ENCODE results near the gene OR10H4.
A peak's percentile ranks its signal among the peaks of the same experiment; 100 is the strongest.
"Not testable (repeated sequence)": the region's sequence is repeated elsewhere in the genome, so short reads cannot be mapped to it uniquely, and the experiment has no call there.

OR10H4 gene, protein sequence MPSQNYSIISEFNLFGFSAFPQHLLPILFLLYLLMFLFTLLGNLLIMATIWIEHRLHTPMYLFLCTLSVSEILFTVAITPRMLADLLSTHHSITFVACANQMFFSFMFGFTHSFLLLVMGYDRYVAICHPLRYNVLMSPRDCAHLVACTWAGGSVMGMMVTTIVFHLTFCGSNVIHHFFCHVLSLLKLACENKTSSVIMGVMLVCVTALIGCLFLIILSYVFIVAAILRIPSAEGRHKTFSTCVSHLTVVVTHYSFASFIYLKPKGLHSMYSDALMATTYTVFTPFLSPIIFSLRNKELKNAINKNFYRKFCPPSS

DNA sequence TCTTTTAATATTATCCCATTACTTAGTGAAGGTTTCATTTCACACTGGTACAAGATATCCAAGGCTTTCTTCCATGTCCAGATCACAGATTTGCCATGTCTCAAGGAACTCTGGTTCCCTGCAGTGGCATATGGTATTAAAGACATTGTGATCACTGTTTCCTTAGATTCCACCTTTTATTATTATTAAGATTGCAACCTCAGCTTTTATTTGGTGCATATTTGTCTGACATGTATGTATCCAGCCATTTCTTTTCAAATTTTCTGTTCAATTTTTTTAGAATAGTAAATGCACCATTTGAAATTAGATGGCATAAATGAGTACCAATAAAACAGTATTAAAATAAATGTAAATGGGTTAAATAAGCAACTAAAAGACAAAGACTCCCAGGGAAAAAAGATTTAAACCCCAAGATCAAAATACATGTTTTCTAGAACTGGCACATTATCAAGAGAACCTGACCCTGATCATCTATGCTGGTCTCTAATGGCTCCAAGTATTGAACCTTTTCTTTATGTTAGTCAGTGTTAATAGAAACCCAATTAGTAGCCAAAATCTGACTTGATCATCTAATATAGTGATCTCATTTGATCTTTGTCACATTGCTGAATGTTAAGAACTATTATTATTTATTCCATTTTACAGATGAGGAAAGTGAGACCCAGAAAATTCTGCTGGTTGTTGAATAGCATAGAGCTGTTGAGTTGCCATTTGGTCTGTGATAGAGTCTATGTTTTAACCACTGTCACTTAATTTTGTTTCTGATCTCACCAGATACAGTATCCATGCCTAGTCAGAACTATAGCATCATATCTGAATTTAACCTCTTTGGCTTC is at the start of gene OR10H4:
Gene OR10H4 (plus strand): TSS at position 786 of the 836 bp plus-strand sequence. CDS start 0 bp downstream, at position 786.
- DNase-seq, result no peak

DNA sequence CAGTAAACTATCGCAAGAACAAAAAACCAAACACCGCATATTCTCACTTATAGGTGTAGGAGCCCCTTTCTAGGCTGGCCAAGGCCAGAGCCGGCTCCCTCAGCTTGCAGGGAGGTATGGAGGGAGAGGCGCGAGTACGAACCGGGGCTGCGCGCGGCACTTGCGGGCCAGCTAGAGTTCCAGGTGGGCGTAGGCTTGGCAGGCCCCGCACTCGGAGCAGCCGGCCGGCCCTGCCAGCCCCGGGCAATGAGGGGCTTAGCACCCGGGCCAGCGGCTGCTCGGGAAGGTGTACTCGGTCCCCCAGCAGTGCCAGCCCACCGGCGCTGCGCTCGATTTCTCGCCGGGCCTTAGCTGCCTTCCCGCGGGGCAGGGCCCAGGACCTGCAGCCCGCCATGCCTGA is 49.2 kb upstream of the OR10H4 start:
- DNase-seq, result not testable (repeated sequence)

DNA sequence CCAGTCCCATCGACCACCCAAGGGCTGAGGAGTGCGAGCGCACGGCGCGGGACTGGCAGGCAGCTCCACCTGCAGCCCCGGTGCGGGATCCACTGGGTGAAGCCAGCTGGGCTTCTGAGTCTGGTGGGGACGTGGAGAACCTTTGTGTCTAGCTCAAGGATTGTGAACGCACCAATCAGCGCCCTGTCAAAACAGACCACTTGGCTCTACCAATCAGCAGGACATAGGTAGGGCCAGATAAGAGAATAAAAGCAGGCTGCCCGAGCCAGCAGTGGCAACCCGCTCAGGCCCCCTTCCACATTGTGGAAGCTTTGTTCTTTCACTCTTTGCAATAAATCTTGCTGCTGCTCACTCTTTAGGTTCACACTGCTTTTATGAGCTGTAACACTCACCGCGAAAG is 48.8 kb upstream of the OR10H4 start:
- not testable (repeated sequence) for DNase-seq

DNA sequence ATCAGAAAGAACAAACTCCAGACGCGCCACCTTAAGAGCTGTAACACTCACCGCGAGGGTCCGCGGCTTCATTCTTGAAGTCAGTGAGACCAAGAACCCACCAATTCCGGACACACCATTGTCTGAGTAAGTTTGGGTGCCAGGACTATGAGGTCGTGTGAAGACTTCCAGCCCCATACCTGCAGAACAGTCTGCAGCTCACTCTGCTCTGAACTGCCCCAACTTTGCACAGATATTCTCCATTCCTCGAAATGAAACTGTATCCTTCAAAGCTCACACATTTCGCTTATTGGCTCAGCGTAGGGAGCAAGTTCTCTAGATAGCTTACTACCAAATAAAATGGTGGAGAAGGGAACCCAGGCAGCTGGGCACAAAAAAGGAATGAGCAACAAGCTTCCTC is 48.3 kb upstream of the OR10H4 start:
- no peak for DNase-seq

DNA sequence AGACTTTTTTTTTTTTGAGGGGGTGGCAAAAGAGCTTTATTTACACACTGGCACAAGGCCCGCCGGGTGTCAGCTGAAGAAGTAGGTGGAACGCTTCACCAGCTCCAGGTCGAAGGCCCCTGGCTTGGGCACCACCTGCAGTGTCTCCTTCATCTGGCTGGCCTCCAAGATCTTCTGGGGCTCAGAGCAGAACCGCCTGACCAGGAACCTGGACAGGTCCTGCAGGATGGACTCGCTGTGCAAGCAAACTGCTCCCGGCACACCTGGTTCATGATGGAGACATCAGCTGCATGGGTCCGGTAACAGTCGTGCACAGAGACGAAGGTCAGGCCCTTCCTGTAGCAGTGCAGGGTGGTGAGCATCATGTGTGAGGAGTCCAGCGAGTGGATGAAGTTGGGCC is 46.6 kb upstream of the OR10H4 start:
- DNase-seq, result no peak

DNA sequence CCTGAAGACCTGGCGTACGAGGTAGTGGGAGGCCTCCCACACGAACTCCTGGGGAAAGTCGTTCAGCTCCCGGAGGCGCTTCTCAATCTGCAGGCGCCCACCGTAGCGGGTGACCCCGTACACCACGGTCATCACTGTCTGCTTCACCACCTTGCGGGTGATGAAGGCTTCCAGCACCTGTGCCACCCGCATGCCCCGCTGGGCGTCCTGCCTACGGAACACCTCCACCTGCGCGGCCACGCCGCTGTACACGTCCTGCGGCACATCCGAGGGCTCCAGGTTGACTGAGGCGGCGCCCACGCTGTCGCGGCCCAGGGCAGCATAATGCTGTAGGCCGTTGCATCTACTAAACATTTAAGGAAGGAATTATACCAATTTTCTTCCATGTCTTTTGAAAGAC is 45.9 kb upstream of the OR10H4 start:
- not testable (repeated sequence) for DNase-seq

DNA sequence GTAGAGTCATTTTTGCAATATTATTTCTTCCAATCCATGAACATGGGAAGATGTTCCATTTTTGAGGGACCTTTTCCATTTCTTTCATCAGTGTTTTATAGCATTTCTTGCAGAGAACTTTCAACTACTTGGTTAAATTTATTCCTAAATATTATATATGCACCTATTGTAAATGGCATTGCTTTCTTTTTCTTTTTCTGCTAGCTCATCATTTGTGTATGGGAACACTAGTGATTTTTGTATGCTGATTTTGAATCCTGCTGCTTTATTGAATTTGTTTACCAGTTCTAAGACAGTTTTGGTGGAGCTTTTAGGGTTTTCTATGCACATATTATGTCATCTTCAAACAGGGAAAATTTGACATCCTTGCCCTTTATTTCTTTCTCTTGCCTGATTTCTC is 43.8 kb upstream of the OR10H4 start:
- no peak for DNase-seq

DNA sequence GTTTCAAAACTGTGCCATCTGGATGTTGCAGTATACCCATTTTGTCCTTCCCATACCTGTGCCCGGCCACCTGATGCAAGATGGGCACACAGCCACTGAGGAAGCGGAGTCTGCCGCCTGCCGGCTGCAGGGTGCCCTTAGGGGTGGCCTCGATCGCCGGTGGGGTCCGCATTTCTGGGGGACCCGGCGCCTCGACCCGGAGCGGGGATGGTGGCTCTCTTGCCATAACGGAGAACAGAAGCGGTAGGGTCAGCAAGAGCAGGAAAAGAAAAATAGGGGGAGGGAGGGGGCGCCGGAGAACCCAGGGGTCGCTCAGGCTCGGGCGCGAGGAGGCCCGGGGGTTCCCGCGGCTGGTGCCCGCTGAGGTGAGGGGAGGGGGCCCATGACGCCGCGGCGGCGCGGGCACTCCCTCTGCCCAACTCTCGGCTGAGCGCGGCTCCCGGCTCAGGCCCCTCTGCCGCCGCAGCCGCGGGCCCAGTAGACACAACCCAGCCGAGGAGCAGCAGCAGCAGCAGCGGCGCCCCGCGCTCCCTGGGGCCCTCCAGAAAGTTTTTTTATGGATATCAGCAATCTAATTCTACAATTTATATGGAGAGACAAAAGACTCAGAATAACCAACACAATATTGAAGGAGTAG is 37.1 kb upstream of the OR10H4 start:
- DNase-seq, result no peak

DNA sequence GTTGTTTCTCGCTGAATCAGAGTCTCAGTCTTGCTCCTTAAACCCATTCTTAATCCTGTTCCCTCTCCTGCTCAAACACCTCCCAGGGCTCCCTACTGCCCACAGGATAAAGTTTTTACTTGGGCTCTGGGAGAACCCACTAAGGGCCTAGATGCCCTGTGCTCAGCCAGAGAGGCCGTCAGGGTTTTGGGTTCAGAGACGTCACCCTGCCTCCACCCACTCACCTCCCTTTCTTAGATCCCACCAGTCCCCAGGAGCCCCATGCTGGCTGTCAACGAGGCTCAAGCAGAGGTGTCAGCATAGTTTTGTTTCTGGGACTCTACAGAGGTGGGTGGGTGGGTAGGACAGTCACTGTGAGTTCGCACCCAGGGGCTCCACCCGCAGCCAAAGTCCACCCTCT is 35.4 kb upstream of the OR10H4 start:
- no peak for DNase-seq

DNA sequence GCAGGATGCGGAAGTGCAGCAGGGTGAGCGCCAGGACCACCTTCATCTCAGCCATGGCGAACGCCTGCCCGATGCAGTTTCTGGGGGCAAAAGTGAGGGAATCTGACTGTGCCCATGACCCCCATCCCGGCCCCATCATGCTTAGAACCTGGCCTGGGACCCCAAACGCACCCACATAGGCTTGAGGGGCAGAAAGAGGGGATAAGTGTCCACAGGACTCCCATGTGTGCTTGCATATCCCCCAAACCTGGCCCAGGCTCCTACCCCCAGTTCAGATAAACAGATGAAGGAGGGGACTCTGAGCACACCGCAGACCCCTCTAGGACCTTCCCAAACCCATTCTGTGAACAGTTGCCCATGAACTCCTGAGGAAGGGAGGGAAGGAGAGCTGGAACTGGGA is 35.0 kb upstream of the OR10H4 start:
- no peak for DNase-seq

DNA sequence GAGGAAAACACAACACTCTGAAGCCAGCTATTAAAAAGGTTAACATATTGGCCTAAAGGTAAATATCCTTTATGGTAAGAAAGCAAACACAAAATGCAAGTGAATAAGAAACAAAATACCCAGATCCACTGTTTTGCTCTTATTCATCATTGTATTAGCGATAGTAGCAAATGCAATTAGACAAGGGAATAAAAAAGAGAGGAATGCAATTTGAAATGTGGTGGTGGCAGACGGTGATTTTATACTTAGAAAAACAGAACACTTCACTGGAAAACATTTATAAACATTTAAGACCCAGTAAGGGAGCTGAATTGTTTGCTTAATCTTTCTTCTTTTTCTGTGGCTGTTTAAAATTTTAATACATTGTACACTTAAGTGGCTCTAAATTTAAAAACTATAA is 33.7 kb upstream of the OR10H4 start:
- DNase-seq, result no peak

DNA sequence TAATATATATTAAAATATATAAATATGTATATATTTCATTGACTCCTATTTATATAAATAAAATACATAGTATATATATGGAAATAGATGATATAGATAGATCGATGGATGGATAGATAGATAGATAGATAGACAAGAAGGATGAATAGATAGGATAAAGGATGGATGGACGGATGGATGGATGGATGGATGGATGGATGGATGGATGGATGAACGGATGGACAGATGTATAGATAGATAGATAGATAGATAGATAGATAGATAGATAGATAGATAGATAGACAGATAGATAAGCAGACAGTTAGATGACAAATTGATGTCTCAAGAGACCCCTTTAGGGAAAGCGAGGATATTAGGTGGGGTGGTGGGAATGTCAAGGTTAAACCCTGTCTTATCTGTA is 29.6 kb upstream of the OR10H4 start:
- no peak for DNase-seq

DNA sequence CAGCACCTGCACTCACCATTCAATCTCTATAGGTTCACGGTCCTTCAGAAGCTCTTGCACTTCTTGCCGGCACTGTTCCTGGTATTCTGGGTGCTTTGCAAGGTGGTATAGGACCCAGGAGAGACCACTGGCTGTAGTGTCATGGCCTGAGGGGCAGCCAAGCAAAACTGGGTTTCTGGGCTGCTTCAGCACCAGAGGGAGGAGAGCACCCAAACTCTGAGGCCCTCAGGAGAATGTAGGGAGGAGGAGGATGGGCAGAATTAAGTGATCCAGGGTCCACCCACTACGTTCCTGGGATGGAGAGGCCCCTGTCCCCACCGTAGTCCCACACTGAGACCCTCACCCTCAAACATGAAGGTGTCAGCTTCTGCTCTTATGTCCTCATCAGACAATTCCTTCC is 26.8 kb upstream of the OR10H4 start:
- DNase-seq, result no peak

DNA sequence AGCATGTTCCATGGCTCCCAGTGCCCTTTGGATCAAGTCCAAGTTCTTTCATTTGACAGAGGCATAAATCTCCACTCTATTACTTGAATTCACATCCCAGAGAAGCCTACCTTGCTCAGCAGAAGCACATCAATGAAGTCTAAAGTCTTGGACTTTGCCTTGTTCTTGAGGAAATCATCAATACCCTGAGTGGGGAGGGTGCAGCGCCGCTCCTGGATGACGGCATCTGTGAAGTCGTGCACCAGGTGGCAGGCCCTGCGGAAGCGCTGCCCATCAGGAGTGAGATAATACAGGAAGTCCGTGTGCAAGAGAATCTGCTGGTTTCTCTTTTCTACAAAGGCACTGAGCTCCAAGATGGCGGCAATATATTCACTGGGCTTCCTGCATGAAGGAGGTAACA is 25.1 kb upstream of the OR10H4 start:
- DNase-seq, result no peak

DNA sequence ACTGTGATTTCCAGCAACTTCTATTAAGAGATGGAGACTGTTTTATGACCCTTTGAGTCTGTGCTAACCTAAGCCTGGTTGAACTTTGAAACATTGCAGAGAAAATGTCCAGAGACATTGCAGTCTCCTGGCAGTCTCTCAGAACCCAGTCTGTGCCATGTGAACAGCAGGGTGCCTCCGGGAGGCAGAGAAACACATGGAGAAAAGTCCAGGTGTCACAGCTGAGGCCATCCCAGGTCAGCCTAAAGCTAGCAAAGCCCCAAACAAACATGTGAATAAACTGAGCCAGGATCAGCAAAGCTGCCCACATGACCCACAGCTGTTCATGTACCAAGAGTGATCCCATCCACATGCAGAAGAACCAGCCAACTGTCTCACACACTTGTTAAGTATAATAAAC is 22.3 kb upstream of the OR10H4 start:
- no peak for DNase-seq

DNA sequence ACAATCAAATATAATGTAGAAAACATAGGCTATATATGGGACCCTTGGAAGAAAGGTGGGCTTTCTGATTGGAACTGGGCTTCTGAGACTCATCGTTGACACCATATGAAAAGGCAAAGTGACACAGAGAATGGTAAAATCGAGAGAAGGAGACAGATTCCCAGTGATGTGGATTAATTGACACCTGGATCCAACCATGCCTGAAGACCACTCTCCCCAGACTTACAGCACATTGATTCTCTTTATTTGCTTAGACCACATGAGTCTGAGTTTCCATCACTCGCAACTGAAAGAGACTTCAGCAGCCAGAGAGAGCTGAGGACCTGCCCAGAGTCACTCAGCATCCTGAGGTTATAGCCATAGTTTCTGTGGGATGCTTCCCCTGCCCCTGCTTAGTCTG is 20.5 kb upstream of the OR10H4 start:
- no peak for DNase-seq

DNA sequence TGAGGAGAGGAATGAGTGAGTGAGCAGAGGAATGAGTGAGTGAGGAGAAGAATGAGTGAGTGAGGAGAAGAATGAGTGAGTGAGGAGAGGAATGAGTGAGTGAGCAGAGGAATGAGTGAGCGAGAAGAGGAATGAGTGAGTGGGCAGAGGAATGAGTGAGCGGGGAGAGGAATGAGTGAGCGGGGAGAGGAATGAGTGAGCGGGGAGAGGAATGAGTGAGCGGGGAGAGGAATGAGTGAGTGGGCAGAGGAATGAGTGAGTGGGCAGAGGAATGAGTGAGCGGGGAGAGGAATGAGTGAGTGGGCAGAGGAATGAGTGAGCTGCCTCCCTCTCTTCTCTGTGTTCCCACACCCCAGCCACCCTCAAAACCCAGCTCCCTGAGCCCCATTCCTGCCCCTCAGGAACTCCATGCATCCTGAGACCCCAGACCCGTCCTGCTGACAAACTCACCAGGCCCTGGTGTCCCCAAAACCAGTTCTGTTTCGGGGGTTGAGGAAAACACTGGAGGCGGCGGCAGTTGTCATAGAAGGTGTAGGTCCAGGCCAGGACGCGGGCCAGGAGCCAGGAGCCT is 15.0 kb upstream of the OR10H4 start:
- DNase-seq, result not testable (repeated sequence)

DNA sequence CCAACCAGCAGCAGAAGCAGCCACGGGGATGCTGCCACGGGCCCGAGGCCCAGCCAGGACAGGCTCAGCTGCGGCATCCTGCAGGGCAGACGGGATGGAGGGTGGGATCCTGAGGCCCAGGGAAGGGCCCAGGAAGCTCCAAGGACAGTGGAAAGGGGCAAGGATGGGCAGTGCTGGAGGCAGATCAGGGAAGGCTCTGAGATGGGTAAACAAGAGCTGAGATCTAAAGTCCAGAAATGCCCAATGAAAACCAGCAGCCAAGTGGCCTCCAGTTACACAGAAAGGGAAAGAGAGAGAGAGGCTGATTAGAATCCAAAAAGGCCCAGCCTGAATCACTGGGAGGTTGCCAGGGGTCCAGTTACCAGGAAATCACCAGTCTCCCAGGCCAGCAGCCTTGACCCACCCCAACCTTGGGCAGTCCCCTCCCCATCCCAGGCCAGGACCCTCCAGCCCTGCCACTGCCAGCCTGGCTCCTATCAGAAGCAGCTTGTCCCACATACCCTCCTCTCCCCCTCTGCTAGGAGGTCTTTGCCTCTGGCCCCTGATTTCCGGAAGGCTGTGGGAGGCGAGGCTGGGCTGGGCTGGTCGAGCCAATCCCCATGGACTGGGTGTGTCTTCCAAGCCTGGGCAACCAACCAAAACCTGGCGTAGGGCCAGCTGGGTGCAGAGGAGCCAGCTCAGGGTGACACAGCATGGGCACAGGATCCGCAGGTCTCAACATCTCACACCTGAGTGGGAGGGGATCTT is 14.3 kb upstream of the OR10H4 start, which contains the start of gene CYP4F11:
Gene CYP4F11 (minus strand): TSS at position 198 of the 747 bp plus-strand sequence. CDS start 121 bp downstream, at position 77.
- peak in 1 of 2 donors; percentile 39 for DNase-seq

DNA sequence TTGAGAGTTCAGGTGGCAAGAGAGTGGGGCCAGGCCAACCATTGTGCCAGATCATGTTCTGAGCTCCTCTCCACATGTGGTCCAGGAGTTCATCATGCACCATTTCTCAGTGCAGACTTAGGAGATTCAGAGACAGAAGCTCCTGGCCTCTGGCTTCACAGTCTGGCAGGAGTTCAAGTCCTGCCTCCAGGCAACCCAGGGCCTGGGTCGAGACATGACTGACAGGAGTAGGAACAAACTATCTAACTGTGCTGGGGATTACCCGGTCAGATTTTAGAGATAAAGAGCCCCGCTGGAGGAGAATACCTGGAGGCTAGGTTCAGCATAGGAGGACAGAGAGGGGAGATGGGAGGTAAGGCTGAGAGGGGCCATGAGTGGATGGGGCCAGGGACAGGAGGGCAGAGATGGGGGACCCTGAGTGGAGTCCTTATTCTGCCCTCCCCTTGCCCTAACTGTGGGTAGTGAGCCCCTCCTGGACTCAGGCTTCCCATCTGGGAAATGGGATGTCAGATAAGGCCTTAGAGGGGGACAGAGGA is 13.6 kb upstream of the OR10H4 start:
- DNase-seq, result no peak

DNA sequence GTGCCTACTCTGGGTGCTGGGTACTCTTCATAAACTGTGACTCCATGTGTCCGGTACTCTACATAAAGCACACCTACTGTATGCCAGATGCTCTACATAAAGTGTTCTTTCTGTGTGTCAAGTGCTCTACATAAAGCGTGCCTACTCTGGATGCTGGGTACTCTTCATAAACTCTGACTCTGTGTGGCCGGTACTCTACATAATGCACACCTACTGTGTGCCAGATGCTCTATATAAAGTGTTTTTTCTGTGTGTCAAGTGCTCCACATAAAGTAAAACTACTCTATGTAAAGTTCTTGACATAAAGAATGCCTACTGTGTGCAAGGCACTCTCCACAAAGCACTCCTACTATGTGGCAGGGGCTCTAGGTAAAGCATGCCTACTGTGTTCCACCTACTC is 12.6 kb upstream of the OR10H4 start:
- no peak for DNase-seq

DNA sequence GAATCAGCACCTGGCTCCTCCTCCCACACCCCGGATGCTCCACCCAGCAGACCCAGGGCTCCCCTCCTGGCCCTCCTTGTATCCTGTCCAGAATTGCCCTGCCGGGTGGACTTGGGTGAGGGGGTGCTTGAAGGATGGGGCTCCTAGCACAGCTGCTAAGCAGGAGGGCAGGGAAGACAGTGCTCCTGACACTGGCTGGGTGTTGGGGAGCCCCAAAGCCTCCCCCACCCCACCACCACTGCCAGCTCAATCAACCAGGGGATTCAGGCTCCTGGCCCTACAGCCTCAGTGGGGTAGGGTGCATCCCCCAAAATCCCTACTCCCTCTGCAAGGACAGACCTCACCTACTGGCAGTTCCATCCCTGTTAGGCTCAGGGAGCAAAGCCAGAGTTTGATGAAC is 11.9 kb upstream of the OR10H4 start:
- DNase-seq, result no peak

DNA sequence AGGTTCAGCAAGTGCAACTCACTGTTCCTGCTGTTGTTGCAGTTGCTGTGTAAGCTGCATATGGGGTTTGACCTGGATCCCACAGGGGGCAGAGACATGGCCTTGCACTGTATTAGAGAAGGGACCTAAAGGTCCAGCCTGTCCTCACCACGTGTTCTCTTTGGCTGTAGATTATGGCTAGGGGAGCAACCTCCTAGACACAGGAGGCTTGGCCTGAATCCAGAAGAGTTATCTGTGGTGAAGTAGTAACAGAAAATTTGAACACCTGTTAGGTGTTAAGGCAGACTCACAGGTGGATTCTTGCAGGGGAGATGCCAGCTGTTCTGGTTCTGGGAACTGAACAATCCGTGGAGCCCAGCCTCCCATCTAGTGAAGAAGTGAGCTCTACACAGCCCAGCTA is 11.0 kb upstream of the OR10H4 start:
- no peak for DNase-seq
